Stimulated activated CD4-positive, alpha-beta T cell treated with anti-CD3 and anti-CD28 coated beads, Interleukin-1b, Interleukin-23, amount 100 ng/mL, for 4 hours (primary cell): ENCODE data around the gene MPPED1.

Source experiments
- DNase-seq, 2 donors: peaks; one replicate each; pipeline ENCODE4 v3.0.0-alpha.2; 2020; ENCODE audit warnings: low read depth in 2 of 2

Gene MPPED1

DNA sequence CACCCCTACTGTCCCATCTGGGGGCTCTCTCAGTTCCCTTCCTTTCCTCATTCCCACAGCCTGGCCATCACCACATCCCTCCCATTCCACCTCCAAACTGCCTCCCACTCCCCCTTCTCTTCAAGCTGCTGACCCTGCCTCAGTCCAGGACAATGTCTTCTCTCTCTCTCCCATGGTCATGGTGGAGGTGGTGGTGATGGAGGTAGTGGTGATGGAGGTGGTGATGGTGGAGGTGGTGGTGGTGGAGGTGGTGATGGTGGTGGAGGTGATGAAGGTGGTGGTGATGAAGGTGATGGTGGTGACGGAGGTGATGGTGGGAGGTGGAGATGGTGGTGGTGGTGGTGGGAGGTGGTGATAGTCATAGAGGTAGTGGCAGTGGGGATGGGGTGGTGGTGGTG is 87.0 kb downstream of the MPPED1 start:
- no peak for DNase-seq

DNA sequence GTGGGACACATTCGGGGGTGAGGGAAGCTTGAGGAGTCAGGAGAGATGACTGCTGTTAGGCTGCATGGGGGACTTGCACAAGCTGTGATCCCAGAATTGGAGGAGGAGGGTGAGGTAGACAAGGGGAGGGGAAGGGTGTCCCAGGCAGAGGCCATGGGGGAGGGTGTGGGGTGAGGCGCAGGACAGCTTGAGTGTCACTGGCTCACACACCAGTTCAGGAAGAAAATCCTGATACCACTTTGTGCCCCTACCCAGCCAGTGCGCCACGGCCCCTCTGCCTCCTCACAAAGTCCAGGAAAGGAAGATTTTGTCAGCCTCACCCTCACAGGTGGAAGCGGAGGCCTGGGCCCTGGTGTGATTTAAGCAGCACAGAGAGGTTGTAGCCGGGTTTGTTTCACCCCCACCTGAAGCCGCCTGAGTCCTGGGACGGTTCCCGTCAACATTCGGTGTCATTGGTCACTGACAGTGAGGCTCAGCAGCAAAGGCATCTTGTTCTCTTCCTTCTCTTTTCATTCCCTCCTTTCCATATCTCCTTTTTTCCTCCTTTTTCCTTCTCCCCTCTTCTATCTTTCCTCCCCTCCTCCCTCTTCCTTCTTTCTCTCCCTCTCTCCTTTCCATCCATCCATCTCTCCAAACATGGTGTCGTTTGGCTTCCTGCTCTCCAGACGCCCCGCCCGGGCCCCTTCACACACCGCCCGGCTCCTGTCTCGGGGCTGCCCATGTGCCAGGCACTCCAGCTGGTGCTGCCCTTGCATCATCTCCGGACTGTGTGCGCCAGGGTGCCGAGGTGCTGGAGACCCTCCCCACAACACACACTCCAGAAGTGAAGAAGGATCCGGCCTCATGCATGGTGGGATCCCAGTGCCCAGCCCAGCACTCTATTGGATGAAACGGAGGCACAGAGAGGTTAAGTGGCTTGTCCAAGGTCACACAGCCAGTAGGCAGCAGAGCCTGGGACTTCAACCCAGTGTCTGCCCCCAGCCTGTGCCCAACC is 89.3 kb downstream of the MPPED1 start:
- no peak for DNase-seq

DNA sequence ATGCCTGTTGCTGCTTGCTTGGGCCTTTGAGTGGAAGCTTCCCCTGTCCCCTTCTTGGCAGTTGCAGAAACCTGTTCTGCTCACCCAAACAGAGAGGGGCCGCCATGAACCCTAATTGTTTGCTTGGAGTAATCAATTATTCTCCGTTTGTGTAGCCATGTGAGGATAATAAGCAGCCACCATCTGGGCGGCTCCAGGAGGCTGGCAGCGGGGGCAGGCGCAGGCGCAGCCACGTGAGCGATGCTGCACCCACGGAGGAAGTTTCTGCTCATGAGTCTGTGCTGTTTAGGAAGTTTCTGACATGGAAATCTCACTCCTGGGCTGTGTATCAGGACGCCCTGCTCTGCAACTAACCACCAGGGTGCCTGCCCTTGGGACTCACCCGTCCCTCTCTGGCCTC is 90.1 kb downstream of the MPPED1 start:
- DNase-seq, result no peak

DNA sequence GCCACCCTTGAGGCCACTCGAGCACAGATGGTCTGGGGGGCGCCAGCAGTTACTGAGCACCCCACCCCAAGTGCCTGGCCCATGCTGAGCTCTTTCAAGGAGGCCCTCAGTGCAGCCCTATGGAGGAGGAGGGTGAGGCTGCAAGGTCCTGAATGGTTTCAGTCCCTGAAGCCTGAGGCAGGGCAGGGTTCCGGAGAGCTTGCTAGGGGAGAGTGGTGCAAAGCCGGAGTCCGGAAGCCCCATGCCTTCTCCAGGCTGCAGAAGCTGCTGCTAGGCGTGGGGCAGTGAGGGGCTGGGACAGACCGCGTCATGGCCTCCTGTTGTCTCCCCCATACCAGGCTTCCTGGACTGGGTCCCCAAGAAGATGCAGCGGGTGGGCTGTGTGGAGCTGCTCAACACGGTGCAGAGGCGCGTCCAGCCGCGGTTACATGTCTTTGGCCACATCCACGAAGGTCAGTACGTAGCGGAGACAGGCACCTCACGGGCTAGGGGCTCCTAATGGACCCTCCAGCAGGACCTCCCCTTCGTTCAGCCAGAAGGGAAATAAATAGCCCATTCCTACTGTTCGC is 90.6 kb downstream of the MPPED1 start:
- no peak for DNase-seq

DNA sequence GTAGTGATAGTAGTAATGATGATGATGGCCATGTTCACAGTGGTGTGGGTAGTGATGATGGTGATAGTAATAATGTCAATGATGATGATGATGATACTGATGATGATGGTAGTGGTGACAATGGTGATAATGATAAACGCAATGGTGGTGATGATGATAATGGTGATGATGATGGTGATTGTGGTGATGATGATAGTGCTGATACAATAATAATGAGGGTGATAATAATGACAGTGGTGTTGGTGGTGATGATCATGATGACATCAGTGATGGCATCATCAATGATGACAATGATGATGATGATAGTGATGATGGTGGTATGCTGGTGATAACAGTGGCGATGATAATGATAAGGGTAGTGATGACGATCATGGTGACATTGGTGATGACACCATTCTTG is 92.3 kb downstream of the MPPED1 start:
- no peak for DNase-seq

DNA sequence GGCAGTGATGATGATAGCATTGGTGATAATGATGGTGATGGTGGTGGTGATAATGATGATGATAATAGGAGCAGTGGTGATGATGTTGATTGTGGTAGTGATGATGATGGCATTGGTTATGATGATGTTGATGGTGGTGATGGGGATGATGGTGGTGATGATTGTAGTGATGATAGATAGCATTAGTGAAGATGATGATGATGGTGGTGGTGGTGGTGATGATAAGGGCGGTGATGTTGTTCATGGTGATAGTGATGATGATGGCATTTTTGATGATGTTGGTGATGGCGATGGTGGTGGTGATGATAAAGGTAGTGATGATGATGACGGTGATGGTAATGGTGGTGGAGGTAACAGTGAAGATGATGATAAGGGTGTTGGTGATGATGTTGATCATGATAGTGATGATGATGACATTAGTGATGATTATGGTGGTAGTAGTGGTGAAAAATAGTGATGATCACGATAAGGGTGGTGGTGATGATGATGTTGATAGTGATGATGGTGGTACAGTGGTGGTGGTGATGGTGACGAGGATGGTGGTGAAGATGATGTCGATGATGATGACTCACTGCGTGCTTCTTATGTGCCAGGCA is 93.0 kb downstream of the MPPED1 start:
- DNase-seq, result no peak

DNA sequence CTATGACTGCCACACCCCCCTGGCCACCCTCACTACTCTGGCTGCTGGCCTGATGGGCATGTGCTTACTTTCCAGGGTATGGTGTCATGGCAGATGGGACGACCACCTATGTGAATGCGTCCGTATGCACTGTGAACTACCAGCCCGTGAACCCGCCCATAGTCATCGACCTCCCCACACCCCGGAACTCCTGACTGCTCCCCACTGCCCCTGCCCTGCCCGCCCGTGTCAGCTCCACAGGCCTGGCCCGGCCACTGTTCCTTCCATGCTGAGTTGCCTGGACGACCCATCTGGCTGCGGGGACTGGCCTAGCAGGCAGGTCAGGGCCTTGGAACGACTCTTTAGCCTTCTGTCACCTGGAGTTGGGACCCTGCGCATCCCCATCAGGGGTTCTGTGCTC is 93.6 kb downstream of the MPPED1 start:
- no peak for DNase-seq

DNA sequence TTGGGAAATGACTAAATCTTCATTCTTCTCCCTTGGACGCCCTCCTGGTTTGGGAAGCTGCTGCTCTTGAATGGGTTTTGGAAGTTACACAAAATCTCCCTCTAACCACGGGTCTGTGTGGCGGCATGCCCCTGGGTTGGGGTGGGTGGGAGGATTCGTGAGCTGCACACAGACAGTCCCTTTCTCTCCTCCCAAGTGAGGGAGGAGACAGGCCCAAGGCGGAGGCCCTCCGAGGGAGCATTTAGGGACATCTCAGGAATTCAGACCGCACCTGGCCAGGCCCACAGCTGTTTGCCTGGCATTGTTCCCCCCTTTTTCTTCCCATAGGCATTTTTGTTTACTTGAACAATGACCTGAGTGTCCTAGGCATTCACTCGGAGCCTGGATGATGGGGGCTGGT is 94.1 kb downstream of the MPPED1 start:
- DNase-seq, result no peak

DNA sequence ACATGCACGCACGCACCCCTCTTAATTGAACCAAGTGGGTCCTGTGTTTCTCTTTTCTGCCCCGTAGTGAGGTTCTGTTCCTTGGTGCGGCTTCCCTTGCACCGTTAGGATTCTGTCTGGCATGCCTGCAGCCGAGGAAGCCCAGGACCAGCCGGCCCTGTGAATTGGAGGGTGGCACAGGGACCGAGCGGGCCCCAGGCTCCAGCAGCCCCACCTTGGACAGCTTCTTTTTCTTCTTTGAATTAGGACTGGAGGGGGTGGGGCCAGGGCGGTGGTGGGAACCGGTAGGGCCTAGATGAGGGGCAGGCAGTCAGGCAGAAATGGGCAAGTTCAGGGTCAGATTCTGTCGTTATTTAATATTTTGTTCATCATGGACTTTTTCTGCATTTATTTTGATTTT is 94.7 kb downstream of the MPPED1 start:
- DNase-seq, result no peak

DNA sequence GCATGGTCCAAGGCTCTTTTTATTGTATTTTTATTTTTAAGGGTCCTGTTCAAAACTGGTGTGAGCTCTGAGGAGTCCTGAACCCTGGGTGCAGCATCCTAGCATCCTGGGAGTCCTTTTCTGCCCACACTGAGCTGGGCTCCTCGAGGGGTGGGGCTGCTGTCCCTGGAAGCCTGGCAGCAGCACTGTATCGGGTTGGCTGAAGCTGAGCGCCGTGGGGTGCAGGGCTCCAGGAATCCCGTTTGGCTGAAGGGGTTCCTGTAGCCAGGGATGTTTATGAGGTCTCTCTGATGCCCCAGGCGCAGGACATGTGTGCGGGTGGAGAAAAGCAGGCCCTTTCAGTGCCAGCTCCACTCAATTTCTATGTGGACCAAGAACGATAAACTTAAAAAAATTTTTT is 95.4 kb downstream of the MPPED1 start:
- no peak for DNase-seq

DNA sequence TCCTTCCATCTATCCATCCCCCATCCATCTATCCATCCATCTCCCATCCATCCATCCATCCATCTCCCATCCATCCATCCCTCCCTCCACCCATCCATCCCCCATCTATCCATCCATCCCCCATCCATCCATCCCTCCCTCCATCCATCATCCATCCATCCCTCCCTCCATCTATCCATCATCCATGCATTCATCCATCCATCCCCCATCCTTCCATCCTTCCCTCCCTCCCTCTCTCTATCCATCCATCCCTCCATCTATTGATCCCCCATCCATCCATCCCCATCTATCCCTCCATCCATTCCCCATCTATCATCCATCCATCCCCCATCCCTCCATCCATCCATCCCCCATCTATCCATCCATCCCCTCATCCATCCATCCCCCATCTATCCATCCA is 96.7 kb downstream of the MPPED1 start:
- no peak for DNase-seq

DNA sequence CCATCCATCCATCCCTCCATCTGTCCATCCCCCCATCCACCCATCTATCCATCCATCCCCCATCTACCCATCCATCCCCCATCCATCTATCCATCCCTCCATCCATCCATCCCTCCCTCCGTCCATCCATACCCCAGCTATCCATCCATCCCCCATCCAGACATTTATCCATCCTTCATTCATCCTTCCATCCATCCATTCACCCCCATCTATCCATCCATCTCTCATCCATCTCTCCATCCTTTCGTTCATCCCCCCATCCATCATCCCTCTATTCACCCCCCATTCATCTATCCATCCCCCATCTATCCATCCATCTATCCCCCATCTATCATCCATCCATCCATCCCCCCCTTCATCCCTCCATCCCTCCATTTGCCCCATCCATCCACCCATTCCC is 97.5 kb downstream of the MPPED1 start:
- DNase-seq, result no peak

DNA sequence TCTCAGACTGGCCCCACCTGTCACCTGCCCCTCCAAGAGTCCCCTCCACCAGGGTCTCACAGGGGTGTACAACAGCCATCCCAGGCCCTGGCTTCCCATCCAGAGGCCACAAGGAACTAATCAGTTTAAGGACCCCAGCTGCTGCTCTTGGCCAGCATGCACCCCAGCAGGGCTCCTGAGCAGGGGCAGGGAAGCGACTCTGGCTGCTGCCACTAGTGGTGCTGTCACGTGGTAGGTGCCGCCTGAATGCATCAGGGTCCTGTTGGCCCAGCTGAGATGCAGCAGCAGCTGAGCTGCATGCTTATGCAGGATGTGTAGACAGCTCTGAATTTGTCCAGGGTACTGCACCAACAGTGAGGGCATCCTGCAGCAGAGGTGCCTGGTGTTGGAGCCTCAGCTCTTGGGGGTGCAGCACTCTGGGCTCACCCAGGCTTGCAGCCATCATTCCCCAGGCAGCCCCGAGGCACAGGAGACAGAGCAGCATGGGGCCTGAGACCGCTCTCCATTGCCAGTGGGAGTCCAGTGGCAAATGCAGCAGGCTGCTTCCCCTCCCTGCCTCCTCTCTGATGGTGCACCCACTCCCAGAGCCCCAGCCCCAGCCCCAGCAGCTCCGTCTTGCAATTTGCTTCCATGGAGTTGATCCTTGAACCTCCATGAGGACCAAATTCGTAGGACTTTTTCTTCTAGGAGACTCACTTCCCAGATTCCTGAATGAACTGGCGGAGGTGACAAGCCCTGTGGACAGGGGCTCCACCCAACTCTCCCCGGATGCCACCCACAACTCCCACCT is 98.7 kb downstream of the MPPED1 start:
- no peak for DNase-seq

DNA sequence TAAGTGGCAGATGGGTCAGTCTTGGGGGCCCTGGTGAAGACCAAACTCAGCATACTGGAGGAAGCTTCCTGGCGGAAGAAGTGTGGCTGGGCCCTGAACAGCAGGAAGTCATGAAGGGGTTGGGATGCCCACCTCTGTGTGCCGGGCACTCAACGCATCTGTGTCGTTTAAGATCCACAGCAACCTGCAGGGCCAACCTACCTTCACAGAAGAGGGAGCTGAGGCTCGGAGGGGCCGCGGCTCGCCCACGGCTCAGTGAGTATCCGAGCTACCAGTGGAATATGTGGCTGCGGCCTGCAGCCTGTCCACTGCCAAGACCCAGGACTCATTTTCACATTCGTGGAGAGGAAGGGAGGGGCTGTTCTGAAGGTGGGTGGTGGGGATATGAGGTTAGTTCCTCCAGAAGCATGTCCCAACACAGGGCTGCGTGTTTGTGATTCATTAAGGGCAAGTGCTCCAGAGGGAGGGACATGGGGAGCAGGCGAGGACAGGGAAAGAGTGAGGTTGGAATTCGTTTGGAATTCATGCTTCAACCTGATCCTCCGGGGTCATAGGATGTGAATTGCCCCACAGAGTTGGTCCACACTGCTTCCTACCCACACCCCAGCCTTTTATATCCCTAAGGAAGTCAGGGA is 99.6 kb downstream of the MPPED1 start:
- DNase-seq, result no peak

DNA sequence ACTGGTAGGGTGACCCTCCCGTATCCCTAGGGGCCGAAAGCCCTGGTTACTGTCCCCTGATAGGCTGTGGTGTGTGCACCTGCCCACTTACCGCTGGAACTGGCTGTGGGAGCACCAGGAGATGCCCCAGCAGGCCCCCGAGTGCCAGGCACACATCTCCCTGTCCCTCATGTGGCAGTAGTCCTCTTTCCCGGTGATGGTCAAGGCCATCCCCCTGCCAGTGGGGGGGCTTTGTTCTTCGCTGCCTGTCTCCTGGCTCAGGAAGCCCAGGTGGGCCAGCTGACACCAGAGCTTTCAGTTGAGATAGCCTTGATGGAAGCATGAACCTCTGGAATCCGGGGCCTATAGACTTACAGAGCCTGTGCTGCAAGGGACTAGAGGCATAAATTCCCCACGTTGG is 100.5 kb downstream of the MPPED1 start:
- no peak for DNase-seq

DNA sequence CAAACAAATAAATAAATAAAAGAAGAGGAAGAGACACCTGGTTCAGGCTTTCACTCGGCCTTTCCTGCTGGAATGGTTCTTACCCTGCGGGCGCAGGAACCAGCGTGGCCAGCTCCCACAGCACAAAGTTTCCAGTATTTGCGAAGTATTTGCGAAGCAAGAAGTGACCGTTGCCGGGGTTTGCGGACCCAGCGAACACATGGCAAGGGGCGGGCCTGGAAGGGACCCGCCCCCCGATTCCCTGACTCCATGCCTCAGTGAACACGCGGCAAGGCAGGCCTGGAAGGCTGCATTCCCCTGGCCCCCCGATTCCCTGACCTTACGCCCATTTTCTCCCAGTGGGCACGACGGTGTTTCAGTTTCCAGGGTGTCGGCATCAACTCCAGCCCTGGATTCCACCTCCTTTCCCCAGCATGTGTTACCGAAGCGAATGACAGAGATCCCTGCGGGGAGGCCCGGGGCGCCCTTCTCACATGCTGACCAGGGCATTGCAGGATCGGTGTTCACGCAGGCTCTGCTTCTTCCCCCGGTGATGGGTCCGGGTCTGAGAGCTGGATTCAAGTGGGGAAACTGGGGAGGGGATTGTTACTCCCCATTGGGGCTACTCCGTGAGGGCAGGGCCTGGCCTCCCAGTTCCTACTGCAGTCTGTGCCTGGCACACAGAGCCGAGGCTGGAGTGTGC is 102.8 kb downstream of the MPPED1 start:
- no peak for DNase-seq

DNA sequence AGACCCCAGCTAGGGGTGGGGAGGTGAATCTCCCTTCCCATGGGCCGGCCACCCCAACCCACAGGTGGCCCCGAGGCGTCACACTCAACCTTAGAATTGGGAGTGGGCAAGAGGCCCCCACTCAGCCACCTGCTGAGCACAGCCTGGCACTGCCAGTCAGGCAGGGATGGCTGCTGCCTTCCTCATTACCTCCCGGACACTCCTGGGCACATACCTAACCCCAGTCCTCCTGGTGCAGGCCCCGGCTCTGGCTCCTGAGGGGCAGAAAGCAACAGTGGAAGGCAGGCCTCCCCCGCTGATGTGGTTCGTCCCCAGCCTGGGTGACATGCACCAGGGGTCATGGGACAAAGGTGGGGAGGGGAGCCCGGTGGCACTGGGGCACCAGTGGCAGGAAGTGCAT is 103.6 kb downstream of the MPPED1 start:
- DNase-seq, result no peak

DNA sequence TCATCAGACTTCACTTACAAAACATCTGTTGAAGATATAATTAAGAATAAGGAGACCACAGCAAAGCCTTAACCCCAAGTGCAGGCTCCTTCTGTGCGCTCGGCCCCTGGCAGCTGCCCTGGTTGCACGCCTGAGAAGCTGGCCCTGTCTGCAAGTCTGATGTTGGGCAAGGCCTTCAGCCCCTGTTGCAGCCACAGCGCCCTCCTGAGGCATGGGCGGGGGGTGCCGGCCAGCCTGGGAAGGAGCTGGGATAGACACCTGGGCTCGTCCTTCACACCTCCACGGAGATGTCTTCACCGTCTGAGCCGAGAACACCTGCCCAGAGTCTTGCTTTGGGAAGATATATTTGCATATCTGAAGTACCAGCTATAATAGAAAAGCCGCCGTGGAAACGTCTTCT is 104.1 kb downstream of the MPPED1 start:
- DNase-seq, result no peak

DNA sequence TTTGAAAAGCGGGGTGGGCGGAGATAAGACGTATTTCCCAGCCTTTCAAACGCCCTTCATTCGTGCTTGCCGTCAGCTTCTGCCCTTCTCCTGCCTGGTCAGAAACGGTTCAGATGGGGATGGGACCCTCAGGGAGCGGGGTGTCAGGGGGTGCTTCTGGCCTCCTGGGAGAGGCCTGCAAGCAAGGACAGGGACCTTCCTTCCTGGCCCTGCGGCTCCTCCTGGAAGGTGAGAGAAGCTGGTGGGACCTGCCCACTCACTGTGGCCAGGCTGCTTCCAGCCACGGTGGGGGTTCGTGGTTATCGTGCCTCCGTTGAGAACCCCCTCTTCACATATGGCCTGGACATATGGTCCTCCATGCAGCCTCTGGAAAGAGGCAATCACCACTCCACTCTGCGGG is 104.6 kb downstream of the MPPED1 start:
- DNase-seq, result no peak

DNA sequence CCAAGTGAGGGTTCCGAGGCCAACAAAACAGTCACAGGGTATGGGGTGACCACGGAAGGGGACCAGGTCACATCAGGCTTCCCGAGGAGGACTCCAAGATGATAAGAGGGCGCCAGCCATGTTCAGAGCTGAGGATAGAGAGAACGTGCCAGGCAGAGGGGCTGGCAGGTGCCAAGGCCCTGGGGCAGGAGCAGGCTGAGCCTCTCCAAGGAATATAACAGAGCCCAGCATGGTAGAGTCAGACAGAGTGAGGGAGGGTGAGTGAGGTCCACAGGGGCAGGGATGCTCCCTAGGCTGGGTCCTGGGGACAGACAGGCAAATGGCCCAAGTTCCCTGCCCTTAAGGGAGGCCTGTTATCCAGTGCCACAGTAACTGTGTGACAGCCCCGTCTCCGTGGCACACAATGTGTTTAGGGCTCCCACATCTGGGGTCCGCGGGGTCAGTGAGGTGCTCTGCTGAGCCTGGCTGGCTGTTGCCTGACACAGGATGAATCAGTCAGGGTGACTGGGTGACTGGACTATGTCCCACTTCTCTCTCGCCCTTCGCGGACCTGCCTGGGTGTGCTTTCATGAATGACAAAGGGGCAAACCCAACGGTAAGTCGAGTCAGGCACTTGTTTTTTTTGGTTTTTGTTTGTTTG is 105.3 kb downstream of the MPPED1 start:
- no peak for DNase-seq

DNA sequence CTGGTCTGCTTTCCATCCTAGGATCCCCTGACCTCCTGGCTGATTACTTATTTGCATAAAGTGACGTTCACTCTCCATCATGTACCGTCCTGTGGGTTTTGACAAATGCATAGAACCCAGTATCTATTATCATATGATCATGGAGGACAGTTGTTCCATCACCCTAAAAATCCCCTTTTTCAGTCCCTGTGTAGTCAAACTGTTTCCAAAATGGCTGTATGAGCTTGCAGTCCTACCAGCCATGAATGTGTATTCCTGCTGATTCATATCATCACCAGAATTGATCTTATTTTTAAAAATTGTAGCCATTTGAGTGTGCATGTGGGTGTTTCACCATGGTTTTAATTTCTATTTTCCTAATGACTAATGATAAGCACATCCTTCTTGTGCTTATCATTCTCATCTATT is 108.8 kb downstream of the MPPED1 start:
- DNase-seq, result no peak
